Measurements from ENCODE around the gene SNAP47. TPM values are rescaled to one million over a fixed set of nuclear protein-coding genes. Genes with fewer than 3 reads are reported as not detected.

Gene SNAP47
- total and polyA plus RNA-seq, 9 of the 15 experiments (the other 6 are each of a cell fraction or from before 2014, with no cell fraction given), result 2.5 to 41.3 (median 32.6) TPM

DNA sequence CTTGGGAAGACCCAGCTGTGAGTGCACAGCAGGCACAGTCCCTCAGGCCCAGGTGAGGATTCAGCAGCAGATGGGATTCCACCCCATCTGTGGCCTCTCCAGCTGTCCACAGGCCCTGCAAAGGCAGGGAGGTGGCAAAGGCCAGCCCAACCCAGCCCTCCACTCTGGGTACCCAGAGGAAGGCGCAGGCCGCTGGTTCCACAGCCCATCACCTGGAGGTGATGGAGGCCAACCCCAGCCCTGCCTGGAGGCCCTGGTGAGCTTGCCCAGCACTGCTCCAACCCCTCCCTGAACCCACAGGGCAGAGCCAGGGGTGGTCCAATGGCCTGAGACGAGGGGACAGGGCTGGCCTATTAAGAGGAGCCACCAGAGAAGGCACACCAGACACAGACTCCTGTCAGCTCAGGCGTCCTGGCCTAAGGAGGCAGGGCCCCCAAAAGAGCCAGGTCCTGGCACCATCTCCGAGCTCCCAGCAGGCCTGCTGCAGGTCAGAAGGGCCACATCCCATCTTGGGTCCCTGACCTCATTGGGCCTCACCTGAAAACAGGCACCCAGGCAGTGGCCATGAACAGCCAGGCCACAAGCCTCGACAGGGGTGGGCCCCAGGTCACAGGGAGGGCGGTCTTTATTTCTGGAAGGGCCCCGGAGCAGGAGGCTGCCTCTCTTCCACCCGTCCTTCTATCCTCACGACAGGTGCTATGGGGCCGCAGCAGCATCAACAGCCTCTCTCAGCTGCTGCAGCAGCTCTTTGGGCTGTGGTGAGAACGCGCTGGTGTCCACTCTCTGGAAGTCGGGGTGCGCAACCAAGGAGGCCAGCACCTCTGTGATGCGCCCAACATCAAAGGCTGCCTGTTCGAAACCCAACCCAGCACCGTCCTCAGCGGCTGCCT, 3.3 kb upstream of the SNAP47 start:
- Histone ChIP-seq H3K36me3 (ENCODE audit: control insufficient read depth, insufficient read depth, low read length) (peaks cover 35% of the 10 kb centered on the region; the same call in 2 of the 3 replicates), H3K9me1 (ENCODE audit: control insufficient read depth, insufficient read depth, low read length) (no peaks in the 10 kb centered on the region), H3K27me3 (ENCODE audit: control insufficient read depth in 2 of 2, insufficient read depth in 2 of 2, low read length in 2 of 2) (no peaks in the 10 kb centered on the region), H4K20me1 (replicated peaks; ENCODE audit: control insufficient read depth, insufficient read depth, low read length) (peaks cover 17% of the 10 kb centered on the region), H3K4me1 (replicated peaks in 1 of 2; ENCODE audit: control insufficient read depth in 2 of 2, insufficient read depth in 2 of 2, low read length in 2 of 2) (peaks cover 17 to 87% of the 10 kb centered on the region in 2 experiments), H3K79me2 (ENCODE audit: control insufficient read depth, insufficient read depth, low read length) (peaks cover 43% of the 10 kb centered on the region), H3K27ac (ENCODE audit: extremely low read depth, low read depth, low read length) (no peak overlapping the region), H3K4me2 (ENCODE audit: insufficient read depth, low read length) (no peak overlapping the region), H2AFZ (ENCODE audit: low read depth, low read length) (no peak overlapping the region), H3K9me3 (replicated peaks; ENCODE audit: control insufficient read depth, insufficient read depth, low read depth, low read length) (no peaks in the 10 kb centered on the region), H3K4me3 (no peak overlapping the region), H3K9ac (ENCODE audit: insufficient read depth in 1 of 2, low read depth in 2 of 2, low read length in 2 of 2) (peak overlapping the region in 1 of 2 experiments; percentile 22; a peak in 1 of 4 replicates)
- ATAC-seq (no peak), DNase-seq (ENCODE audit: extremely low read depth in 1 of 4, low spot score in 3 of 4) (no peak), FAIRE-seq (no peak)
- ChIA-PET POLR2A (interaction anchor here (1.1 kb wide), 1 partner anchor 176 kb away, joined by 4 read pairs; no protein-coding TSS in a partner anchor), CTCF (ENCODE audit: low intra/inter-chr PET ratio) (no interaction called here)
- in situ Hi-C loops (cut with MboI), result no loop called here
- WGBS (ENCODE audit: insufficient coverage, low coverage, missing lambda C conversion rate), result 92% methylated on average over 17 of the region's 19 CpGs
- TF ChIP-seq CBFA2T3 (IDR thresholded peaks at IDR 0.05) (no peak), RBFOX2 (IDR thresholded peaks at IDR 0.05; ENCODE audit: low read depth, low read length) (peak; percentile 39), MCM5 (IDR thresholded peaks at IDR 0.05; ENCODE audit: low read depth) (no peak), POLR2A (conservative IDR thresholded peaks at IDR 0.05) (peak; percentile 18; the same call in 1 of the 2 replicates), SUPT5H (IDR thresholded peaks at IDR 0.05) (peak; percentile 25; the same call in 1 of the 2 replicates), POLR2G (IDR thresholded peaks at IDR 0.05; ENCODE audit: low read depth, low read length) (peak; percentile 34), MYBL2 (IDR thresholded peaks at IDR 0.05; ENCODE audit: low read depth) (no peak), MYBL2 (CRISPR knock-in tag; IDR thresholded peaks at IDR 0.05; ENCODE audit: borderline replicate concordance) (no peak), SAP30 (IDR thresholded peaks at IDR 0.05; ENCODE audit: borderline replicate concordance, insufficient read depth, low read depth, low read length, poor library complexity, severe bottlenecking) (no peak)
- TF ChIP-seq, protein P1, sequence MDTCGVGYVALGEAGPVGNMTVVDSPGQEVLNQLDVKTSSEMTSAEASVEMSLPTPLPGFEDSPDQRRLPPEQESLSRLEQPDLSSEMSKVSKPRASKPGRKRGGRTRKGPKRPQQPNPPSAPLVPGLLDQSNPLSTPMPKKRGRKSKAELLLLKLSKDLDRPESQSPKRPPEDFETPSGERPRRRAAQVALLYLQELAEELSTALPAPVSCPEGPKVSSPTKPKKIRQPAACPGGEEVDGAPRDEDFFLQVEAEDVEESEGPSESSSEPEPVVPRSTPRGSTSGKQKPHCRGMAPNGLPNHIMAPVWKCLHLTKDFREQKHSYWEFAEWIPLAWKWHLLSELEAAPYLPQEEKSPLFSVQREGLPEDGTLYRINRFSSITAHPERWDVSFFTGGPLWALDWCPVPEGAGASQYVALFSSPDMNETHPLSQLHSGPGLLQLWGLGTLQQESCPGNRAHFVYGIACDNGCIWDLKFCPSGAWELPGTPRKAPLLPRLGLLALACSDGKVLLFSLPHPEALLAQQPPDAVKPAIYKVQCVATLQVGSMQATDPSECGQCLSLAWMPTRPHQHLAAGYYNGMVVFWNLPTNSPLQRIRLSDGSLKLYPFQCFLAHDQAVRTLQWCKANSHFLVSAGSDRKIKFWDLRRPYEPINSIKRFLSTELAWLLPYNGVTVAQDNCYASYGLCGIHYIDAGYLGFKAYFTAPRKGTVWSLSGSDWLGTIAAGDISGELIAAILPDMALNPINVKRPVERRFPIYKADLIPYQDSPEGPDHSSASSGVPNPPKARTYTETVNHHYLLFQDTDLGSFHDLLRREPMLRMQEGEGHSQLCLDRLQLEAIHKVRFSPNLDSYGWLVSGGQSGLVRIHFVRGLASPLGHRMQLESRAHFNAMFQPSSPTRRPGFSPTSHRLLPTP (IDR thresholded peaks at IDR 0.05; ENCODE audit: borderline replicate concordance, extremely low read depth, insufficient read length), result no peak
- BruUV-seq (replicated peaks), result no TSS peak
- intact Hi-C loops (cut with micrococcal nuclease), result no loop called here
